SK-N-SH treated with all-trans-retinoic acid at 6 μM for 48 hours (cell line): ENCODE data around the gene PRDM10.

Source experiments
- ARNTL ChIP-seq: fragments of 450-650 bp; formaldehyde crosslinking; IDR thresholded peaks from 2 replicates; pipeline ENCODE4 v1.5.0; 2020; ENCODE audit warnings: low read depth, mild to moderate bottlenecking, moderate library complexity, borderline replicate concordance
- CSDC2 ChIP-seq: fragments of 250-450 bp; sonication (Bioruptor Pico); IDR thresholded peaks from 2 replicates; pipeline ENCODE4 v1.5.0; 2020; ENCODE audit warnings: mild to moderate bottlenecking, moderate library complexity
- PPARA ChIP-seq: fragments of 250-450 bp; sonication (Bioruptor Pico); IDR thresholded peaks from 2 replicates; pipeline ENCODE4 v1.5.0; 2020; ENCODE audit warnings: mild to moderate bottlenecking, borderline replicate concordance
- RARB ChIP-seq: fragments of 250-450 bp; sonication (Bioruptor Pico); IDR thresholded peaks from 2 replicates; pipeline ENCODE4 v1.8.0; 2021; ENCODE audit warnings: mild to moderate bottlenecking, moderate library complexity
- TOX ChIP-seq: fragments of 250-450 bp; sonication (Bioruptor Pico); IDR thresholded peaks from 2 replicates; pipeline ENCODE4 v1.8.0; 2021; ENCODE audit warnings: mild to moderate bottlenecking, moderate library complexity, borderline replicate concordance
- ZFP30 ChIP-seq: fragments of 450-650 bp; formaldehyde crosslinking; IDR thresholded peaks from 2 replicates; pipeline ENCODE4 v1.5.0; 2022; ENCODE audit warnings: mild to moderate bottlenecking, moderate library complexity
- ZNF70 ChIP-seq: fragments of 450-650 bp; formaldehyde crosslinking; IDR thresholded peaks from 2 replicates; pipeline ENCODE4 v1.5.0; 2020; ENCODE audit warnings: mild to moderate bottlenecking, moderate library complexity
- ZNF8 ChIP-seq: fragments of 450-650 bp; formaldehyde crosslinking; IDR thresholded peaks from 2 replicates; pipeline ENCODE4 v1.5.0; 2020; ENCODE audit warnings: mild to moderate bottlenecking, moderate library complexity
- TF ChIP-seq, protein P1 (sequence below): fragments of 250-450 bp; sonication (Bioruptor Pico); IDR thresholded peaks from 2 replicates; pipeline ENCODE4 v1.5.1; 2021; ENCODE audit warnings: mild to moderate bottlenecking, moderate library complexity
- TF ChIP-seq, protein P2 (sequence below): fragments of 250-450 bp; sonication (Bioruptor Pico); IDR thresholded peaks from 2 replicates; pipeline ENCODE4 v1.8.0; 2020; ENCODE audit warnings: mild to moderate bottlenecking, moderate library complexity, borderline replicate concordance

DNA sequence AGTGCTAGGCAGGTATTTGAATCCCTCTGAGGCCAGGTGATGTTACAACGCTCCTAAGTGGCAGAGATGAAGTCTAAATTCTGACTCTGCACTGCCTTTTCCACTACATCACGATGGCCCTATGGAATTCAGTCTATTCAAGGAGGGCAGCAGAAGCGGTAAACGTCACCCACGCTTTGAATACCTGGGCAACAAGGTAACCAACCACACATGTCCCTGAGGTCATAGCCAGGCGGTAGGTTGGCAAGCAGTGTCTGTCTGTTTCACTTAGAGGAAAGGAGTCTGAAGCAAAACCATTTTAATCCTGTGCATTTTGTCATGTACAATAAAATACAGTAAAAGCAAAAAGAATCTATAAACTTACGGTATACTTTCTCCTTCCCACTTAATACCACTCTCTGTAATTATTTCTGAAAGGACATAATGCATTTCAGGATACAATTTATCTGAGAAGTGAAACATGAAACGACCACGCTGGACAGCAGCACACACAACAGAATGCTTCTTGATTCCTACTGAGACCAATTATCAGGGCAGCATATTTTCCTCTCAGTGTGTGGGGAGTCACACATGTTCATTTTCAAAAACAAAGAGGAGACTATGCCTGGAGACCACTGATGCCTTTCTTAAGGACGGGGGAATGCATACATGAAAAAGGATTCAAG lies 51.3 kb downstream of the PRDM10 start:
- TF ChIP-seq ZFP30 (CRISPR knock-in tag) (no peak), RARB (CRISPR knock-in tag) (no peak), ZNF8 (CRISPR knock-in tag) (no peak), ARNTL (CRISPR knock-in tag) (no peak), ZNF70 (CRISPR knock-in tag) (no peak), TOX (CRISPR knock-in tag) (no peak), CSDC2 (CRISPR knock-in tag) (no peak), PPARA (CRISPR knock-in tag) (no peak)
- TF ChIP-seq, protein P1, sequence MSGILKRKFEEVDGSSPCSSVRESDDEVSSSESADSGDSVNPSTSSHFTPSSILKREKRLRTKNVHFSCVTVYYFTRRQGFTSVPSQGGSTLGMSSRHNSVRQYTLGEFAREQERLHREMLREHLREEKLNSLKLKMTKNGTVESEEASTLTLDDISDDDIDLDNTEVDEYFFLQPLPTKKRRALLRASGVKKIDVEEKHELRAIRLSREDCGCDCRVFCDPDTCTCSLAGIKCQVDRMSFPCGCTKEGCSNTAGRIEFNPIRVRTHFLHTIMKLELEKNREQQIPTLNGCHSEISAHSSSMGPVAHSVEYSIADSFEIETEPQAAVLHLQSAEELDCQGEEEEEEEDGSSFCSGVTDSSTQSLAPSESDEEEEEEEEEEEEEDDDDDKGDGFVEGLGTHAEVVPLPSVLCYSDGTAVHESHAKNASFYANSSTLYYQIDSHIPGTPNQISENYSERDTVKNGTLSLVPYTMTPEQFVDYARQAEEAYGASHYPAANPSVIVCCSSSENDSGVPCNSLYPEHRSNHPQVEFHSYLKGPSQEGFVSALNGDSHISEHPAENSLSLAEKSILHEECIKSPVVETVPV = no peak
- TF ChIP-seq, protein P2, sequence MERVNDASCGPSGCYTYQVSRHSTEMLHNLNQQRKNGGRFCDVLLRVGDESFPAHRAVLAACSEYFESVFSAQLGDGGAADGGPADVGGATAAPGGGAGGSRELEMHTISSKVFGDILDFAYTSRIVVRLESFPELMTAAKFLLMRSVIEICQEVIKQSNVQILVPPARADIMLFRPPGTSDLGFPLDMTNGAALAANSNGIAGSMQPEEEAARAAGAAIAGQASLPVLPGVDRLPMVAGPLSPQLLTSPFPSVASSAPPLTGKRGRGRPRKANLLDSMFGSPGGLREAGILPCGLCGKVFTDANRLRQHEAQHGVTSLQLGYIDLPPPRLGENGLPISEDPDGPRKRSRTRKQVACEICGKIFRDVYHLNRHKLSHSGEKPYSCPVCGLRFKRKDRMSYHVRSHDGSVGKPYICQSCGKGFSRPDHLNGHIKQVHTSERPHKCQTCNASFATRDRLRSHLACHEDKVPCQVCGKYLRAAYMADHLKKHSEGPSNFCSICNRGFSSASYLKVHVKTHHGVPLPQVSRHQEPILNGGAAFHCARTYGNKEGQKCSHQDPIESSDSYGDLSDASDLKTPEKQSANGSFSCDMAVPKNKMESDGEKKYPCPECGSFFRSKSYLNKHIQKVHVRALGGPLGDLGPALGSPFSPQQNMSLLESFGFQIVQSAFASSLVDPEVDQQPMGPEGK = no peak
